GM04504 (cell line): ENCODE results near the gene PACS2.
A peak's percentile ranks its signal among the peaks of the same experiment; 100 is the strongest.
"Not testable (repeated sequence)": the region's sequence is repeated elsewhere in the genome, so short reads cannot be mapped to it uniquely, and the experiment has no call there.

Experiments used
- DNase-seq: peaks from one replicate; pipeline ENCODE4 v3.0.0-alpha.2; 2012; ENCODE audit warnings: low read depth

The PACS2 gene

GRCh38 chr14:105314287-105315200 lies at the start of gene PACS2:
TSS of gene PACS2 (plus strand) at chr14:105314748. CDS start at chr14:105314919, 171 bp downstream.
- peak; percentile 79 for DNase-seq

GRCh38 chr14:105267820-105268548 lies 46.6 kb upstream of the PACS2 start:
- no peak for DNase-seq

- DNase-seq = no peak
Measured at GRCh38 chr14:105268736-105269354, 45.7 kb upstream of the PACS2 start.

GRCh38 chr14:105269405-105269804 lies 45.1 kb upstream of the PACS2 start:
- DNase-seq = no peak

- DNase-seq = no peak
Measured at GRCh38 chr14:105271224-105271890, 43.2 kb upstream of the PACS2 start.

DNA sequence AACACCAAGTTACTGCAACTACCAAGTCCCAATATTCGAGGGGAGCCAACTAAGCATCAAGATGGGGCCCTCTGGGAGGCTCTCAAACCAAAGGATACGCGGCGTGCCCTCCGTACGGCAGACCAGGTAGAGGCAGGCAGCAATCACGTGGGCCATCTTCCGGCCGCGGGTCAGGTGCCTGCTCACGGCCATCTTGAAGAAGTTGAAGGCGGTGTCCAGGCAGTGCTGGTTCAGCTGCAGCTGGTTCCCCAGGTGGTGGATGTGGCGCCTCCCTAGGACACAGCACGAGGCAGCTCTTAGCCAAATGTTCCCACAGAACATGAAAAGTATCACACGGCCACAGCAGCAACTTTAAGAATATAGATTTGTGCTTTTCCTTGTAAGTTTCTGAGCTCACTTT lies 41.9 kb upstream of the PACS2 start:
- DNase-seq = no peak

- no peak for DNase-seq
Measured at GRCh38 chr14:105273062-105273461, 41.5 kb upstream of the PACS2 start.

GRCh38 chr14:105274637-105275036 lies 39.9 kb upstream of the PACS2 start:
- no peak for DNase-seq

DNA sequence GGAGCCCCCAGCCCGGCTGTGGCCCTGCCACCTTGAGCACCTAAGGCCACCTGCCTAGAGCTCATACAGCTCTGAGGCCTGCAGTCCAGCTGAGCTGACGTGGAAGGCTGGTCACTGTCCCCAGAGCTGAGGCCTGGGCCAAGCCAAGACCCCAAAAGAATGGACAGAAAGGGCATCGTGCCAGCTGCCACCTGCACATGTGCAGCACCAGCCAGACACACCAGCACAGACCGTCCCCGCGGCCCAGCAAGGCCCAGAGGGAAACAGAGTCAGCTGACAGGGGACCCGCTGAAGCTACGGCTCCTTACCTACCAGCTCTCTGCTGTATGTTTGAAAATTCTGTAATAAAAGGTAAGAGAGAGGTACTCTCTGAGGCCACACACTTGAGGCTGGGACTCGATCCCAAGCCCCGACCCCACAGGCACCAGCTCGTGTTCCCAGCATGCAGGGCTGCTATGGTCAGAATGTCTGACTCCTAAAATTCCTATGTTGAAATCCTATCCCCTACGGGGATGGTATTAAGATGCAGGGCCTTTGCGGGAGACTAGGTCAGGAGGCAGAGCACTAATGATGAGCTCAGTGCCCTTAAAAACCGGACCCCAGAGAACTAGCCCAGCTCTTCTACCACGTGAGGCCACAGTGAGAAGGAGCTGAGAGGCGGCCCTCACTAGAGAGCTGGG lies 39.1 kb upstream of the PACS2 start:
- DNase-seq = peak; percentile 32

DNA sequence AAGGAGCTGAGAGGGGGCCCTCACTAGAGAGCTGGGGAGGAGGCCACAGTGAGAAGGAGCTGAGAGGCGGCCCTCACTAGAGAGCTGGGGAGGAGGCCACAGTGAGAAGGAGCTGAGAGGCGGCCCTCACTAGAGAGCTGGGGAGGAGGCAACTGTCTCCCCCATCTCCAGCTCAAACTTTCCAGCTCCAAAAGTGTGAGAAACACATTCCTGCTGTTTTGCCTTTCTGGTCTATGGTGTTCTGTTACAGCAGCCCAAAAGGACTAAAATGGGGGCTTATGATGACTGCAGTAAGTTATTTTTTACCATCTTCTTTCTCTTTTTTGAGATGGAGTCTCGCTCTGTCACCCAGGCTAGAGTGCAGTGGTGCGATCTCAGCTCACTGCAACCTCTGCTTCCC lies 37.1 kb upstream of the PACS2 start:
- not testable (repeated sequence) for DNase-seq

DNA sequence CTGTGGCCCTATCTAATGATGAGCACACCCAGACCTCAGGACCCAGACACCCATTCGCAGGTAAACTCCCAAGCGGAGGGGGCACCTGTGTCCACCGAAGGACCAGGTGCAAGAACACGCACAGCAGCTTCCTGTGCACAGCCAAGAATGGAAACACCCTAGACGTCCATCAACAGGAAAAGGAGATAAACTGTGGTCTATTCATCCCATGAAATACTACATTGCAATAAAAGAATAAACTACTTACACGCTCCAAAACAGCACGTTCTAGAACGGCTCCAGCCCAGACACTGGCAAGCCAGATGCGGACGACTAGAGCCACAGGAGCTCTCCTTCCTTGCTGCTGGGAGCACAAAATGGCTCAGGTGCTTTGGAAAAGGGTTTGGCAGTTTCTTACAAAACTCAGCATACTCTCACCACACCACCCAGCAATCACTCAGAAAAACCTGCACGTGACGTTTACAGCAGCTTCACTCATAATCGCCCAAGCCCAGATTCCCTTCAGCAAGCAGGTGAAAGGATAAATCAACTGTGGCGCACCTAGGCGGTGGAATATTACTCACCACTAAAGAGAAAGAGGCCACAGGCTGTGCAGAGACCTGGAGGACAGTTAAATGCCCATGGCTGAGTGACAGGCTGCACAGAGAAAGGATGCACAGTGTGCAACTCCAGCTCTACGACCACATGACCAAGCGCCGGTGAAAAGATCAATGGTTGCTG lies 34.7 kb upstream of the PACS2 start:
- DNase-seq = no peak

DNA sequence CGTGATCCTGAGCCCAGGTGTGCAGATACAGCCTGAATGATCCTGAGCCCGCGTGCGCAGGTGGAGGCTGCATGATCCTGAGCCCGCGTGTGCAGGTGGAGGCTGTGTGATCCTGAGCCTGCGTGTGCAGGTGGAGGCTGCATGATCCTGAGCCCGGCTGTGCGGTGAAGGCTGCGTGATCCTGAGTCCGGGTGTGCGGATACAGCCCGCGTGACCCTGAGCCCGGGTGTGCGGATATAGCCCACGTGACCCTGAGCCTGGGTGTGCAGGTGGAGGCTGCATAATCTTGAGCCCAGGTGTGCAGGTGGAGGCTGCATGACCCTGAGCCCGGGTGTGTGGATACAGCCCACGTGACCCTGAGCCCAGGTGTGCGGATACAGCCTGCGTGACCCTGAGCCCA lies 34.0 kb upstream of the PACS2 start:
- no peak for DNase-seq

DNA sequence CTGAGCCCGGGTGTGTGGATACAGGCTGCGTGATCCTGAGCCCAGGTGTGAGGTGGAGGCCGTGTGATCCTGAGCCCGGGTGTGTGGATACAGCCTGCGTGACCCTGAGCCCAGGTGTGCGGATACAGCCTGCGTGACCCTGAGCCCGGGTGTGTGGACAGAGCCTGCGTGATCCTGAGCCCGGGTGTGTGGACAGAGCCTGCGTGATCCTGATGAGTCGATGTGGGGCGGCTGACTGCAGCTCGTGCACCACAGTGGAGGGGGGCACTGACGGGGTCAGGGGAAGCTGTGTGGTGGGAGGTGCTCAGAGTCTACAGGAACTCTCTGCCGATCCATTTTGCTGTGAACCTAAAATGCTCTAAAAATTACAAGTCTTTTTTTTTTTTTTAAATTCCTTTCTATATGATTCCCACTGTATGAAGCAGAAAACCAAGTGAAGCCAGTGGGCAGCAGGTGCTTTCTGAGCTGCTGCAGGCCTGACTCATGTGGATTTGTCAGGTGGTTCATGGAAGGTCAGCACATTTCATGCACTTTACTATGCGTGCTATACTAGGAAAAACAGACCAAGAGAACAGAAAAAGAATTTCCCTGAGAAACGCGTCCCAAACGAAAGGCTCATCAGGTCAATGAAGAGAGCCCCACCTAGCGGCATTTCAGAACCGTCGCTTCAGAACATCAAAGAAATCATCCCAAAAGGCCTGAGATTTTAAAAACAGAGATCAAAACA lies 33.0 kb upstream of the PACS2 start:
- peak; percentile 4 for DNase-seq

- DNase-seq = no peak
Measured at GRCh38 chr14:105282098-105282725, 32.3 kb upstream of the PACS2 start.

DNA sequence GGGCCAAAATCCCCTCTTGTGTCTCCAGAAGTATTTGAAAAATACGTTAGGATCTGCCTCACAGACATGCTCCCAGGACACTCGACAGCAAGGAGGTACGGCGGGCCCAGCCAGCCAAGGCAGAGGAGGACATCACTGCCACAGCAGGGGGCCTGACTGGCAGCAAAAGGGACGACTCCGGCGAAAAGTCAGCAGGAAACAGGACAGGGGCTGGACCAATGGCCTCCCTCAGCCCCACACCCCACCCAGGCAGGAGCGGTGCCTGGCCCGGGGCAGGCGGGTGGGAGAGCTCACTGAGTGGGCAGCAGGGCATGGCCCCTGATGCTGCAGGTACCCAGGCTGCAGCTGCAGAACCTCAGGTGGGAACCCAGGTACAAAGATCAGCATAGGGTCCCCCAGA lies 31.5 kb upstream of the PACS2 start:
- DNase-seq = no peak

- DNase-seq = no peak
Measured at GRCh38 chr14:105283899-105284298, 30.6 kb upstream of the PACS2 start.

DNA sequence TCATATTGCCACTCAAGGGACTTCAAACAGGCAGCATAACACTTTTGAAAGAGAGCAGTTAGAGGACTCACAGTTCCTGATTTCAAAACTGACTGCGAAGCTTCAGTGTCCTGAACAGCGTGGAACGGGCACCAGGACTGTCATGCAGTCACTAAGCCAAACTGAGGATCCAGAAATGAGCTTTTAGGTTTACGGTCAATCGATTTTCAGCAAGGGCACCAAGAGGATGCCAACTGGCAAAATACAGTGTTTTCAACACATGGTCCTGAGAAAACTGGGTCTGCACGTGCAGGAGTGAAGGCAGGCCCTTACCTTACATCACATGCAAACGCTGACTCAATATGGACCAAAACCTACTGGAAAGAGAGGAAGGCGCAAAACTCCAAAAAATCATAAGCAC lies 29.4 kb upstream of the PACS2 start:
- DNase-seq = no peak

- DNase-seq = no peak
Measured at GRCh38 chr14:105286759-105287144, 27.8 kb upstream of the PACS2 start.

- DNase-seq = no peak
Measured at GRCh38 chr14:105287249-105288102, 27.1 kb upstream of the PACS2 start.
